ENCODE measurements around the gene TAOK3. TPM values are rescaled to one million over a fixed set of nuclear protein-coding genes. Genes with fewer than 3 reads are reported as not detected.

Gene TAOK3
- total and polyA plus RNA-seq, 10 of the 15 experiments (the other 5 are each of a cell fraction or from before 2014, with no cell fraction given) = 41.3 to 131 (median 57.8) TPM

DNA sequence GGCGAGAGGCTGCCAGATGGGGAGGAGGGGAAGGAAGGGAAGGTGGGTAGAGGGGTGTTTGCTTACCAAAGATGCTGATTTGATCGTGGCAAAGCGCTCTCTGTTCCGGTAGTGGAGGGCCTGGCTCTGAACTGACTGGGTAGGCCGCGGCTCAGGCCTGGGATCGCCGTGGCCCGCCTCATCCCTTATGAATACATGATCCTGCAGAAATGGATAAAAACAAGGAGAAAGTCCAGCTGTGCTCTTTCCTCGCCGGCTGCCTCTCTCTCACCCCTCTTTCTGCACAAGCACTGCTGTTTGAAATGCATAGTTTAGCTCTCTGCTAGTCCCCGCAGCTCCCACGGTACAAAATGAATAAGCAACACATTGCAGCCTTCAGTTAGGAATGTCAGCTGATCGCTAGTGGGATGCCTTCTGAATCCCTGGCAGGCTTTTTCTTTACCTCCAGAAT lies 182.9 kb downstream of the TAOK3 start:
- FAIRE-seq (no peak), ATAC-seq (no peak), DNase-seq (ENCODE audit: low read depth, low spot score) (no peak)
- no TSS peak for BruUV-seq (replicated peaks)
- H3K4me1 ChIP-seq (ENCODE audit: control insufficient read depth, insufficient read depth, low read length) = peaks cover 8% of the 10 kb centered on the region; the same call in 1 of the 2 replicates
- no peaks in the 10 kb centered on the region for H3K27me3 ChIP-seq (replicated peaks in 1 of 2; ENCODE audit: control insufficient read depth in 2 of 2, insufficient read depth in 2 of 2, low read length in 1 of 2)
- ChIA-PET POLR2A (interaction anchor here (0.5 kb wide), 1 partner anchor 64 kb away, joined by 3 read pairs; no protein-coding TSS in a partner anchor), SMC1A (ENCODE audit: uncharacterized antibody, unreplicated experiment) (interaction anchor here (0.6 to 0.8 kb wide), 2 partner anchors 15 to 90 kb away, joined by 3 read pairs; no protein-coding TSS in a partner anchor), CTCF (no interaction called here), RAD21 (ENCODE audit: unreplicated experiment) (no interaction called here)
- H3K4me2 ChIP-seq (ENCODE audit: control insufficient read depth, insufficient read depth) = no peak overlapping the region
- WGBS (ENCODE audit: insufficient coverage, insufficient replicate concordance, low lambda C conversion rate, missing lambda C conversion rate) = 97% methylated on average over 14 of the region's 14 CpGs
- H3K9me3 ChIP-seq (replicated peaks; ENCODE audit: control insufficient read depth, insufficient read depth, low read length) = no peaks in the 10 kb centered on the region
- H3K27ac ChIP-seq (ENCODE audit: control insufficient read depth, insufficient read depth) = no peak overlapping the region
- peaks cover 5 to 9% of the 10 kb centered on the region in 2 experiments; a peak in 3 of 4 replicates for H3K36me3 ChIP-seq (ENCODE audit: control insufficient read depth in 2 of 2, insufficient read depth in 2 of 2, low read length in 1 of 2)
- H2AFZ ChIP-seq (ENCODE audit: control insufficient read depth, low read depth, low read length) = no peak overlapping the region
- no peak overlapping the region for H3K9ac ChIP-seq (ENCODE audit: control insufficient read depth, insufficient read depth, low read length)
- H3K4me3 ChIP-seq = no peak overlapping the region
- intact Hi-C loops (cut with micrococcal nuclease; ENCODE audit: unreplicated experiment) (no loop called here), in situ Hi-C loops (cut with MboI) (no loop called here)
- no peaks in the 10 kb centered on the region for H4K20me1 ChIP-seq (ENCODE audit: control insufficient read depth, insufficient read depth)
- H3K79me2 ChIP-seq (ENCODE audit: control insufficient read depth, insufficient read depth, low read length) = no peaks in the 10 kb centered on the region
- TF ChIP-seq, protein P1, sequence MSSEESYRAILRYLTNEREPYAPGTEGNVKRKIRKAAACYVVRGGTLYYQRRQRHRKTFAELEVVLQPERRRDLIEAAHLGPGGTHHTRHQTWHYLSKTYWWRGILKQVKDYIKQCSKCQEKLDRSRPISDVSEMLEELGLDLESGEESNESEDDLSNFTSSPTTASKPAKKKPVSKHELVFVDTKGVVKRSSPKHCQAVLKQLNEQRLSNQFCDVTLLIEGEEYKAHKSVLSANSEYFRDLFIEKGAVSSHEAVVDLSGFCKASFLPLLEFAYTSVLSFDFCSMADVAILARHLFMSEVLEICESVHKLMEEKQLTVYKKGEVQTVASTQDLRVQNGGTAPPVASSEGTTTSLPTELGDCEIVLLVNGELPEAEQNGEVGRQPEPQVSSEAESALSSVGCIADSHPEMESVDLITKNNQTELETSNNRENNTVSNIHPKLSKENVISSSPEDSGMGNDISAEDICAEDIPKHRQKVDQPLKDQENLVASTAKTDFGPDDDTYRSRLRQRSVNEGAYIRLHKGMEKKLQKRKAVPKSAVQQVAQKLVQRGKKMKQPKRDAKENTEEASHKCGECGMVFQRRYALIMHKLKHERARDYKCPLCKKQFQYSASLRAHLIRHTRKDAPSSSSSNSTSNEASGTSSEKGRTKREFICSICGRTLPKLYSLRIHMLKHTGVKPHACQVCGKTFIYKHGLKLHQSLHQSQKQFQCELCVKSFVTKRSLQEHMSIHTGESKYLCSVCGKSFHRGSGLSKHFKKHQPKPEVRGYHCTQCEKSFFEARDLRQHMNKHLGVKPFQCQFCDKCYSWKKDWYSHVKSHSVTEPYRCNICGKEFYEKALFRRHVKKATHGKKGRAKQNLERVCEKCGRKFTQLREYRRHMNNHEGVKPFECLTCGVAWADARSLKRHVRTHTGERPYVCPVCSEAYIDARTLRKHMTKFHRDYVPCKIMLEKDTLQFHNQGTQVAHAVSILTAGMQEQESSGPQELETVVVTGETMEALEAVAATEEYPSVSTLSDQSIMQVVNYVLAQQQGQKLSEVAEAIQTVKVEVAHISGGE (CRISPR knock-in tag; IDR thresholded peaks at IDR 0.05) = no peak
- TF ChIP-seq TAF1 (IDR thresholded peaks at IDR 0.05; ENCODE audit: borderline replicate concordance, low read depth, low read length) (no peak), TCF3 (IDR thresholded peaks at IDR 0.05; ENCODE audit: borderline replicate concordance, insufficient read depth, low read depth, low read length) (no peak), MEF2A (IDR thresholded peaks at IDR 0.05; ENCODE audit: insufficient read depth, low read depth, low read length) (no peak), KLF5 (IDR thresholded peaks at IDR 0.05; ENCODE audit: partially characterized antibody) (no peak), ZSCAN29 (IDR thresholded peaks at IDR 0.05) (no peak), BMI1 (IDR thresholded peaks at IDR 0.05; ENCODE audit: borderline replicate concordance) (no peak), LARP7 (IDR thresholded peaks at IDR 0.05) (no peak), CEBPB (IDR thresholded peaks at IDR 0.05; ENCODE audit: borderline replicate concordance in 1 of 2, low read depth in 2 of 2, low read length in 2 of 2) (no peak), IRF4 (IDR thresholded peaks at IDR 0.05; ENCODE audit: low read depth, low read length) (no peak), WRNIP1 (IDR thresholded peaks at IDR 0.05; ENCODE audit: borderline replicate concordance, low read depth, low read length) (no peak)
- TF ChIP-seq, protein P2, sequence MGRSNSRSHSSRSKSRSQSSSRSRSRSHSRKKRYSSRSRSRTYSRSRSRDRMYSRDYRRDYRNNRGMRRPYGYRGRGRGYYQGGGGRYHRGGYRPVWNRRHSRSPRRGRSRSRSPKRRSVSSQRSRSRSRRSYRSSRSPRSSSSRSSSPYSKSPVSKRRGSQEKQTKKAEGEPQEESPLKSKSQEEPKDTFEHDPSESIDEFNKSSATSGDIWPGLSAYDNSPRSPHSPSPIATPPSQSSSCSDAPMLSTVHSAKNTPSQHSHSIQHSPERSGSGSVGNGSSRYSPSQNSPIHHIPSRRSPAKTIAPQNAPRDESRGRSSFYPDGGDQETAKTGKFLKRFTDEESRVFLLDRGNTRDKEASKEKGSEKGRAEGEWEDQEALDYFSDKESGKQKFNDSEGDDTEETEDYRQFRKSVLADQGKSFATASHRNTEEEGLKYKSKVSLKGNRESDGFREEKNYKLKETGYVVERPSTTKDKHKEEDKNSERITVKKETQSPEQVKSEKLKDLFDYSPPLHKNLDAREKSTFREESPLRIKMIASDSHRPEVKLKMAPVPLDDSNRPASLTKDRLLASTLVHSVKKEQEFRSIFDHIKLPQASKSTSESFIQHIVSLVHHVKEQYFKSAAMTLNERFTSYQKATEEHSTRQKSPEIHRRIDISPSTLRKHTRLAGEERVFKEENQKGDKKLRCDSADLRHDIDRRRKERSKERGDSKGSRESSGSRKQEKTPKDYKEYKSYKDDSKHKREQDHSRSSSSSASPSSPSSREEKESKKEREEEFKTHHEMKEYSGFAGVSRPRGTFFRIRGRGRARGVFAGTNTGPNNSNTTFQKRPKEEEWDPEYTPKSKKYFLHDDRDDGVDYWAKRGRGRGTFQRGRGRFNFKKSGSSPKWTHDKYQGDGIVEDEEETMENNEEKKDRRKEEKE (IDR thresholded peaks at IDR 0.05) = no peak
- TF ChIP-seq, protein P3, sequence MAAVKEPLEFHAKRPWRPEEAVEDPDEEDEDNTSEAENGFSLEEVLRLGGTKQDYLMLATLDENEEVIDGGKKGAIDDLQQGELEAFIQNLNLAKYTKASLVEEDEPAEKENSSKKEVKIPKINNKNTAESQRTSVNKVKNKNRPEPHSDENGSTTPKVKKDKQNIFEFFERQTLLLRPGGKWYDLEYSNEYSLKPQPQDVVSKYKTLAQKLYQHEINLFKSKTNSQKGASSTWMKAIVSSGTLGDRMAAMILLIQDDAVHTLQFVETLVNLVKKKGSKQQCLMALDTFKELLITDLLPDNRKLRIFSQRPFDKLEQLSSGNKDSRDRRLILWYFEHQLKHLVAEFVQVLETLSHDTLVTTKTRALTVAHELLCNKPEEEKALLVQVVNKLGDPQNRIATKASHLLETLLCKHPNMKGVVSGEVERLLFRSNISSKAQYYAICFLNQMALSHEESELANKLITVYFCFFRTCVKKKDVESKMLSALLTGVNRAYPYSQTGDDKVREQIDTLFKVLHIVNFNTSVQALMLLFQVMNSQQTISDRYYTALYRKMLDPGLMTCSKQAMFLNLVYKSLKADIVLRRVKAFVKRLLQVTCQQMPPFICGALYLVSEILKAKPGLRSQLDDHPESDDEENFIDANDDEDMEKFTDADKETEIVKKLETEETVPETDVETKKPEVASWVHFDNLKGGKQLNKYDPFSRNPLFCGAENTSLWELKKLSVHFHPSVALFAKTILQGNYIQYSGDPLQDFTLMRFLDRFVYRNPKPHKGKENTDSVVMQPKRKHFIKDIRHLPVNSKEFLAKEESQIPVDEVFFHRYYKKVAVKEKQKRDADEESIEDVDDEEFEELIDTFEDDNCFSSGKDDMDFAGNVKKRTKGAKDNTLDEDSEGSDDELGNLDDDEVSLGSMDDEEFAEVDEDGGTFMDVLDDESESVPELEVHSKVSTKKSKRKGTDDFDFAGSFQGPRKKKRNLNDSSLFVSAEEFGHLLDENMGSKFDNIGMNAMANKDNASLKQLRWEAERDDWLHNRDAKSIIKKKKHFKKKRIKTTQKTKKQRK (IDR thresholded peaks at IDR 0.05; ENCODE audit: low read depth, low read length) = no peak
- TF ChIP-seq, protein P4, sequence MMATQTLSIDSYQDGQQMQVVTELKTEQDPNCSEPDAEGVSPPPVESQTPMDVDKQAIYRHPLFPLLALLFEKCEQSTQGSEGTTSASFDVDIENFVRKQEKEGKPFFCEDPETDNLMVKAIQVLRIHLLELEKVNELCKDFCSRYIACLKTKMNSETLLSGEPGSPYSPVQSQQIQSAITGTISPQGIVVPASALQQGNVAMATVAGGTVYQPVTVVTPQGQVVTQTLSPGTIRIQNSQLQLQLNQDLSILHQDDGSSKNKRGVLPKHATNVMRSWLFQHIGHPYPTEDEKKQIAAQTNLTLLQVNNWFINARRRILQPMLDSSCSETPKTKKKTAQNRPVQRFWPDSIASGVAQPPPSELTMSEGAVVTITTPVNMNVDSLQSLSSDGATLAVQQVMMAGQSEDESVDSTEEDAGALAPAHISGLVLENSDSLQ (IDR thresholded peaks at IDR 0.05) = no peak
